Uterus (tissue), 2 donors: Measurements from ENCODE around the gene VSIG8.

Experiments used
- CTCF ChIP-seq, 4 experiments: fragments of 200-600 bp in 2 of 4; fragments of 450-650 bp in 2 of 4; sonication (generic) in 2 of 4; IDR thresholded peaks; one replicate each; pipeline ENCODE4 v1.5.1; 2016 to 2019; ENCODE audit warnings: antibody characterized with exemption in 4 of 4, mild to moderate bottlenecking in 2 of 4, moderate library complexity in 1 of 4
- POLR2A ChIP-seq, 2 donors: fragments of 450-650 bp; IDR thresholded peaks; one replicate each; pipeline ENCODE4 v1.6.1; 2016; ENCODE audit warnings: antibody characterized with exemption in 2 of 2, mild to moderate bottlenecking in 1 of 2, moderate library complexity in 1 of 2

DNA sequence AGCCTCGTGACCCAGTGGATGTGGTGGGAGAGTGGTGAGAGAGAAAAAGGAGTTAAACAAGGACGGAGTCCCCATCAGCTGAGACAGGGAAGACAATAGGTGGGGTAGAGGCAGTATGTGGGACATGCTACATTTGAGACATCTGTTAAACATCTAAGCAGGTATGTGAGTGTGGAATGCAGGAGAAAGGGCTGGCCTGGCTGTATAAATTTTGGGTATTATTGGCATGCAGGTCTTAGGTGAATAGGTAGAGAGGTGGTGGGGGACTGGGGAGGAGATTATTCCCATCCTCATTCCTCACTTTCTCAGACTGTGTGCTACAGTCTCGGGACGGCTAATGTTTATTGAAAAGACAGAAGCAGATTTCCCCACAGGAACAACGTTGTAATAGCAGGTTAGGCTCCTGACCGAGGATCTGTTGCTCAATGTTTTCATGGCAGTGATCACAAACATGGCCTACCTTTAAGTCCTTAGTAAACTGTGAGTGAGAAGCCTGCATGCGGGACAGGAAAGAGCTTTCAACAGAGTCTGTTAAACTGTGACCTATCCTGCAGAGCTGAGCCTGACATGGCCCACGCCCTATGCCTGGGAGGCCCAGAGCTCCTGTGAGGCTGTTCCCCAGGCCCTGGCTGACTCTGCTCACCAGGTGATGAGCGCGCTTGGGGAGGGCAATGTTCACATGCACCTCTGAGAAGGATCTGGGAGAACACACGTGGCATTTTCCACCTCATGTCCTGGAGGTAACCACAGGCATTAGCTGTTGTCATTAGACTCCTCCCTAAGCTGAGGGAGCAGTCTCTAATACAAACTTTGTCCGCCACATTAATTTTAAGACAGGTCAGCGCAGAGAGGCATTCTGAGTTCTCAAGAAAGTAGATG is 16.5 kb downstream of the VSIG8 start:
- no peak for TF ChIP-seq CTCF (IDR thresholded peaks at IDR 0.05)
- TF ChIP-seq POLR2A (IDR thresholded peaks at IDR 0.05): no peak
